LNCaP clone FGC (cell line): Measurements from ENCODE around the gene INPP5A.
"Not testable (repeated sequence)": the region's sequence is repeated elsewhere in the genome, so short reads cannot be mapped to it uniquely, and the experiment has no call there.

Source experiments
- DNase-seq: peaks from one replicate; pipeline ENCODE4 v3.0.0-alpha.2; 2011; ENCODE audit warnings: low read depth
- H3K4me3 ChIP-seq: 2 replicates; pipeline ENCODE4 v1.5.1; 2011; ENCODE audit warnings: mild to moderate bottlenecking, low read depth, low read length, control low read depth
- CTCF ChIP-seq: IDR thresholded peaks from 2 replicates; pipeline ENCODE4 v1.5.1; 2012; ENCODE audit warnings: mild to moderate bottlenecking; ENCODE audit not compliant: control insufficient read depth, insufficient read depth; ENCODE audit errors: extremely low read depth

INPP5A gene

GRCh38 chr10:132790934-132791829 is 253.6 kb downstream of the INPP5A start:
- H3K4me3 ChIP-seq = no peak overlapping the region
- no peak for DNase-seq
- no peak for TF ChIP-seq CTCF

- not testable (repeated sequence) for H3K4me3 ChIP-seq, DNase-seq
Measured at GRCh38 chr10:132792099-132792498, 254.5 kb downstream of the INPP5A start.

DNA sequence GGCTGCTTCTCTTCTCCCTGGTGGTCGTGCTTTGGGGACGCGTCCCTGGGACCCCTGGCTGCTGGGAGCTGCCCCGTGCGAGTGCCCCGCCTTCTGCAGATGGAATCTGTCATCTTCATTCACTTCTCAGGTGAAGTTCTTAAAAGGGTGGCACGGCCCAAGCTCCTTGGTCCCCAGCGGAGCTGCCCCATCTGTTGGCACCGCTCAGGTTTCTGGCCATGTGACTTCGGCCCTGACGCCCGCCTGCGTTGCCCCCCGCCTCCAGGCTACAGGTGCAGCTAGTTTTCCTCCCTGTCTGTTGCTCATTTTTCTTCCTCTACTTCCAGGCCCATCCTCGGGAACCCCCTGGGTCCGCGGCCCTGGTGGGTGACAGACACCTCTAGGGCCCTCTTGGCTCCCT is 255.2 kb downstream of the INPP5A start:
- no peak for DNase-seq
- H3K4me3 ChIP-seq = no peak overlapping the region
- no peak for TF ChIP-seq CTCF

GRCh38 chr10:132793213-132793612 is 255.6 kb downstream of the INPP5A start:
- DNase-seq = no peak
- no peak for TF ChIP-seq CTCF
- no peak overlapping the region for H3K4me3 ChIP-seq

DNA sequence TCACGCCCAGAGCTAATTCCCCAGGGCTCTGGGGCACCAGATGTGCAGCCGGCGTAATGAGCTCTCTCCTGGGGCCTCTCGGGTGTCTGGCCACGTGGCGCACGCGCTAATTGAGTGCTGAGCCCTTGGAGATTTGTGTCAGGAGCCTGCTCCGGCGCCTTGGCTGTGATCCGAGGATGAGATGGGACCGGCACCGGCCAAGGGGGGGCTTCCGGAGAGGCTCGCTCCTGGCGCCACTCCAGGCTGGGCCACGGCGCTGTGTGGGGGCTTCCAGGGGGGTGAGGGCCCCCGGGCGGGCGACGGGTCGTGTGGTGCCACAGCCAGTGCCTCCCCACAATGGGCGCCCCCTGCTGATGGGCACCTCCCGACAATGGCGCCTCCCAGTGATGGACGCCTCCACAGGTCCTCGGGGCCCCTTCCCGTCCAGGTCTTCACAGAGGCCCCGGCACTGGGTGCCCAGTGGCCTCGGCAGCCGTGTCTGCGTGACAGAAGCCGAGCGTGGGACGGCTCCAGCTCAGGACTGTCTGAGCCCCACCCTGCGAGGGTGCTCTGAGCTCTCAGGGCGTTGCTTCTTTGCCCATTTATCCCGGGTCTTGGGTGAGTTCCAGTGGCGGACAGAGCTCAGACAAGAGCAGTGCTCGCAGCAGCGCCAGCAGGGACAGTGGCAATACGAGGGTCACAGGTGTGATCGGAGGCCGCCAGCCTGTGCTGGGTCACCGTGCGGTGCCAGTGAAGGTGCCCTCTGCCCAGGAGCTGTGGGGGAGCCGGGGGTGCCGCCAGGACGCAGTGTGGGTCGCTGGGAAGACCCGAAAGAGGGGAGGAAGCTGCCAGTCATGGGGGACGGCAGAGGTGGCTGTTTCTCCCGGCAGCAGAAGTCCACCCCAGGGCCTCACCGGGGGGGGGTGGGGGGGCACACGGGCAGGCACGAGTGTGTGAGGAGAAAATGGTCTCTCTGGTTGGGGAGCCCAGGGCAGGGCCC is 256.6 kb downstream of the INPP5A start:
- H3K4me3 ChIP-seq = no peak overlapping the region
- peak; percentile 33; the same call in 1 of the 2 replicates for TF ChIP-seq CTCF
- no peak for DNase-seq

GRCh38 chr10:132796846-132797245 is 259.3 kb downstream of the INPP5A start:
- no peak for DNase-seq
- no peak overlapping the region for H3K4me3 ChIP-seq
- no peak for TF ChIP-seq CTCF

GRCh38 chr10:132797986-132798385 is 260.4 kb downstream of the INPP5A start:
- not testable (repeated sequence) for DNase-seq, H3K4me3 ChIP-seq
